H1 (cell line): Measurements from ENCODE around the gene GAS2. TPM values are rescaled to one million over a fixed set of nuclear protein-coding genes. Genes with fewer than 3 reads are reported as not detected.

ENCODE experiments used
- CTCF ChIA-PET: fragments of 300-600 bp; sonication (Branson Sonifier 250); formaldehyde crosslinking; loops from one replicate; lab custom pipeline; 2021; ENCODE audit not compliant: partially characterized antibody; lab: Charles Lee
- POLR2A ChIA-PET: fragments of 300-600 bp; sonication (Branson Sonifier 250); formaldehyde crosslinking; loops from one replicate; lab custom pipeline; 2021; ENCODE audit warnings: inconsistent platforms; ENCODE audit not compliant: partially characterized antibody; lab: Charles Lee
- DNase-seq, 2 experiments: peaks; one replicate each; pipeline versions ENCODE4 v3.0.0 to v3.0.0-alpha.2; 2010 to 2022; ENCODE audit warnings: low spot score in 2 of 2, low read depth in 1 of 2, mixed read lengths in 1 of 2
- FAIRE-seq: peaks from 2 replicates; lab custom pipeline; 2011; peaks lifted over from hg19 to GRCh38; lab: Jason Lieb, UNC
- H2AFZ ChIP-seq: 2 replicates; pipeline ENCODE4 v1.8.1; 2012; ENCODE audit warnings: low read length, inconsistent platforms
- H2AK5ac ChIP-seq: 2 replicates; pipeline ENCODE4 v1.6.1; 2013; ENCODE audit warnings: low read depth, low read length
- H2BK120ac ChIP-seq: replicated peaks from 2 replicates; pipeline ENCODE3; 2013; ENCODE audit warnings: low read depth, low read length, inconsistent platforms
- H2BK12ac ChIP-seq: 2 replicates; pipeline ENCODE4 v1.6.1; 2013; ENCODE audit warnings: low read depth, low read length
- H2BK15ac ChIP-seq: 2 replicates; pipeline ENCODE4 v1.6.1; 2013; ENCODE audit warnings: low read length
- H2BK20ac ChIP-seq: 2 replicates; pipeline ENCODE4 v1.6.1; 2013; ENCODE audit warnings: low read length
- H2BK5ac ChIP-seq: 2 replicates; pipeline ENCODE4 v1.6.1; 2013; ENCODE audit warnings: low read depth, low read length
- H3K14ac ChIP-seq: 2 replicates; pipeline ENCODE4 v1.6.1; 2013; ENCODE audit warnings: inconsistent platforms; ENCODE audit not compliant: insufficient read length
- H3K18ac ChIP-seq: 2 replicates; pipeline ENCODE4 v1.6.1; 2013; ENCODE audit warnings: low read length; ENCODE audit errors: extremely low read depth
- H3K23ac ChIP-seq: 2 replicates; pipeline ENCODE4 v1.6.1; 2013; ENCODE audit warnings: inconsistent platforms; ENCODE audit not compliant: insufficient read length
- H3K23me2 ChIP-seq: 2 replicates; pipeline ENCODE4 v1.6.1; 2013; ENCODE audit warnings: low read depth, low read length
- H3K27ac ChIP-seq: 2 replicates; pipeline ENCODE4 v1.6.1; 2011; ENCODE audit warnings: low read depth, low read length, inconsistent platforms
- H3K27me3 ChIP-seq, 4 experiments: replicated peaks in 1 of 4; 1 replicate in 1 of 4; 2 replicates in 3 of 4; pipeline versions ENCODE4 v1.6.1 to v1.8.1; 2011 to 2013; ENCODE audit warnings: low read length in 3 of 4, mild to moderate bottlenecking in 3 of 4, inconsistent platforms in 2 of 4, mixed read lengths in 2 of 4, moderate library complexity in 1 of 4; ENCODE audit not compliant: control insufficient read depth in 3 of 4, insufficient read depth in 3 of 4; ENCODE audit errors: extremely low read depth in 1 of 4
- H3K36me3 ChIP-seq, 4 experiments: 2 replicates each; pipeline versions ENCODE4 v1.6.1 to v1.8.1; 2011 to 2013; ENCODE audit warnings: mild to moderate bottlenecking in 4 of 4, low read length in 3 of 4, moderate library complexity in 2 of 4, control low read depth in 1 of 4, inconsistent platforms in 1 of 4; ENCODE audit not compliant: insufficient read depth in 4 of 4, control insufficient read depth in 2 of 4
- H3K4ac ChIP-seq: replicated peaks from 2 replicates; pipeline ENCODE3; 2013; ENCODE audit warnings: low read length, low read depth, mixed read lengths, inconsistent platforms; ENCODE audit not compliant: insufficient read length
- H3K4me1 ChIP-seq, 4 experiments: replicated peaks in 1 of 4; 1 replicate in 1 of 4; 2 replicates in 3 of 4; pipeline versions ENCODE4 v1.6.1 to v1.8.1; 2011 to 2013; ENCODE audit warnings: low read length in 3 of 4, inconsistent platforms in 2 of 4, mixed read lengths in 1 of 4; ENCODE audit not compliant: insufficient read depth in 4 of 4, control insufficient read depth in 3 of 4
- H3K4me2 ChIP-seq, 2 experiments: 2 replicates each; pipeline versions ENCODE4 v1.6.1 to v1.8.1; 2011 to 2013; ENCODE audit warnings: low read depth in 2 of 2, low read length in 2 of 2, control low read depth in 1 of 2, inconsistent platforms in 1 of 2, mild to moderate bottlenecking in 1 of 2; ENCODE audit not compliant: insufficient read depth in 1 of 2
- H3K4me3 ChIP-seq, 4 experiments: fragments of 200-600, 300-600 bp in 1 of 4; sonication (generic), shearing (Covaris generic), sonication (Bioruptor Twin) in 1 of 4; 2 replicates each; pipeline versions ENCODE4 v1.5.1 to v1.8.1; 2011 to 2016; ENCODE audit warnings: low read length in 4 of 4, low read depth in 3 of 4, control low read depth in 2 of 4, inconsistent platforms in 2 of 4, mild to moderate bottlenecking in 2 of 4, mixed read lengths in 1 of 4, moderate library complexity in 1 of 4; ENCODE audit not compliant: insufficient read depth in 2 of 4; ENCODE audit errors: extremely low read depth in 1 of 4
- H3K56ac ChIP-seq: replicated peaks from 2 replicates; pipeline ENCODE3; 2013; ENCODE audit warnings: low read depth, mild to moderate bottlenecking, mixed read lengths, low read length, inconsistent platforms; ENCODE audit not compliant: insufficient read length
- H3K79me1 ChIP-seq: 2 replicates; pipeline ENCODE4 v1.6.1; 2013; ENCODE audit warnings: low read depth, low read length, control low read depth
- H3K79me2 ChIP-seq, 2 experiments: 2 replicates each; pipeline versions ENCODE4 v1.6.1 to v1.8.1; 2012 to 2013; ENCODE audit warnings: low read length in 2 of 2, mild to moderate bottlenecking in 2 of 2, inconsistent platforms in 1 of 2; ENCODE audit not compliant: insufficient read depth in 2 of 2, control insufficient read depth in 1 of 2
- H3K9ac ChIP-seq, 4 experiments: replicated peaks in 1 of 4; 1 replicate in 1 of 4; 2 replicates in 3 of 4; pipeline versions ENCODE4 v1.6.1 to v1.8.1; 2011 to 2013; ENCODE audit warnings: low read depth in 3 of 4, low read length in 3 of 4, control low read depth in 2 of 4, mild to moderate bottlenecking in 2 of 4, moderate library complexity in 2 of 4, inconsistent platforms in 1 of 4; ENCODE audit errors: extremely low read depth in 1 of 4
- H3K9me3 ChIP-seq, 2 experiments: 2 replicates each; pipeline versions ENCODE4 v1.6.1 to v1.8.1; 2012 to 2013; ENCODE audit warnings: mild to moderate bottlenecking in 2 of 2, moderate library complexity in 2 of 2, control low read depth in 1 of 2, inconsistent platforms in 1 of 2, low read depth in 1 of 2, low read length in 1 of 2, mixed read lengths in 1 of 2; ENCODE audit not compliant: insufficient read depth in 2 of 2
- H4K20me1 ChIP-seq, 2 experiments: replicated peaks in 1 of 2; 2 replicates each; pipeline versions ENCODE3 to v1.8.1; 2011 to 2013; ENCODE audit warnings: inconsistent platforms in 2 of 2, low read length in 2 of 2, mild to moderate bottlenecking in 1 of 2; ENCODE audit not compliant: insufficient read depth in 2 of 2, control insufficient read depth in 1 of 2
- H4K5ac ChIP-seq: 2 replicates; pipeline ENCODE4 v1.6.1; 2013; ENCODE audit warnings: low read length, low read depth, mixed read lengths, inconsistent platforms; ENCODE audit not compliant: insufficient read length
- H4K8ac ChIP-seq: 2 replicates; pipeline ENCODE4 v1.8.0; 2013; ENCODE audit warnings: mild to moderate bottlenecking, moderate library complexity, low read length, inconsistent platforms; ENCODE audit not compliant: insufficient read depth; ENCODE audit errors: extremely low read depth
- H4K91ac ChIP-seq: replicated peaks from 2 replicates; pipeline ENCODE3; 2013; ENCODE audit warnings: low read length, mixed read lengths, inconsistent platforms; ENCODE audit not compliant: insufficient read length
- KDM5A ChIP-seq: fragments of 200-600 bp; IDR thresholded peaks from 2 replicates; pipeline ENCODE4 v1.7.1; 2012; ENCODE audit warnings: mild to moderate bottlenecking, low read length, inconsistent platforms, mixed read lengths
- WGBS, 2 experiments: shearing (Covaris generic) in 1 of 2; methylation state at CpG; one replicate each; pipeline versions ENCODE4 v1.1.6 to v1.1.7; 2013 to 2015; ENCODE audit warnings: low lambda C conversion rate in 2 of 2, mixed read lengths in 2 of 2, inconsistent platforms in 1 of 2, low coverage in 1 of 2, missing lambda C conversion rate in 1 of 2; ENCODE audit not compliant: insufficient replicate concordance in 2 of 2, insufficient coverage in 1 of 2, insufficient read length in 1 of 2; ENCODE audit errors: extremely low coverage in 1 of 2, missing lambda C conversion rate in 1 of 2; 5-methylcytosine and 5-hydroxymethylcytosine counted together
- long read RNA-seq, 2 experiments: library from RNA in 1 of 2; library from capped mRNA in 1 of 2; stranded (forward); transcript quantifications; one replicate each; pipeline ENCODE4 v2.0.0, GENCODE V29; 2021; ENCODE audit warnings: inconsistent platforms in 1 of 2
- polyA minus RNA-seq, 3 experiments: library from RNA; depleted of rRNA, polyadenylated mRNA; stranded (reverse); fragments of >200 nt; gene quantifications; 1 replicate in 2 of 3; 2 replicates in 1 of 3; pipeline ENCODE4 v1.2.3, GENCODE V29; 2011
- polyA plus RNA-seq, 7 experiments: library from polyadenylated mRNA; depleted of rRNA in 3 of 7; stranded (reverse) in 5 of 7; unstranded in 2 of 7; fragments of >200 nt in 5 of 7; fragments of 200-250 nt in 2 of 7; gene quantifications; 1 replicate in 5 of 7; 2 replicates in 1 of 7; 4 replicates in 1 of 7; pipeline versions ENCODE4 v1.2.1 to v1.2.3, GENCODE V29; 2011 to 2013; ENCODE audit warnings: missing spikeins in 2 of 7, mixed read lengths in 2 of 7
- total RNA-seq: library from RNA; stranded (reverse); fragmentation: NEBNext Ultra II Directional; extraction: Animal tissue kit (Norgen Biotek cat#: 25700); gene quantifications from 2 replicates; pipeline ENCODE4 v1.2.1, GENCODE V29; 2021

The GAS2 gene
- total RNA-seq (1.5 and 1.7 TPM in 2 replicates), polyA plus RNA-seq (2011; rRNA removed) (0.70 and 0.71 TPM in 2 replicates), polyA minus RNA-seq (2011; rRNA and poly(A)+ RNA removed) (3.2 and 4.0 TPM in 2 replicates)
- 1.5 TPM for polyA plus RNA-seq (2011; cell fraction: cytosol; rRNA removed)
- polyA plus RNA-seq (2011; cell fraction: nucleus; rRNA removed): 1.6 TPM
- polyA plus RNA-seq (2012, experiment 1 of 2): 1.1 to 2.2 TPM (median 1.6 TPM) in 4 replicates
- polyA plus RNA-seq (2012, experiment 2 of 2): 0.60 TPM
- 1.2 TPM for polyA plus RNA-seq (2013, experiment 1 of 2)
- 0.94 TPM for polyA plus RNA-seq (2013, experiment 2 of 2)
- not detected for polyA minus RNA-seq (2011; cell fraction: cytosol; rRNA and poly(A)+ RNA removed)
- polyA minus RNA-seq (2011; cell fraction: nucleus; rRNA and poly(A)+ RNA removed): 9.8 TPM
- long read RNA-seq, experiment 1, partial matches to known transcripts: 0 of 1 reads
- long read RNA-seq, experiment 1, other reads (novel, unspliced or antisense): 0 of 1 reads
- long read RNA-seq, experiment 2, partial matches to known transcripts: 0 of 1 reads
- long read RNA-seq, experiment 2, other reads (novel, unspliced or antisense): 0 of 1 reads

GRCh38 chr11:22666325-22666687 is at the start of gene GAS2:
GAS2 (plus strand) TSS chr11:22666611; CDS start chr11:22674870, 8,259 bp downstream.
- H4K5ac ChIP-seq: no peak within 1 kb of the TSS
- peak within 1 kb of the TSS in 1 of 4 experiments; percentile 40; a peak in 1 of 7 replicates for H3K9ac ChIP-seq
- no peak within 1 kb of the TSS for H3K23ac ChIP-seq
- H3K4me2 ChIP-seq: peak within 1 kb of the TSS; percentile 74 to 76
- WGBS, 2 experiments: 14% methylated on average over 8 of the region's 8 CpGs; no CpG with 5 or more reads in 1 of the 2 experiments
- H3K14ac ChIP-seq: peak within 1 kb of the TSS; percentile 54
- no peak within 1 kb of the TSS for H2BK20ac ChIP-seq
- H4K91ac ChIP-seq: no peak within 1 kb of the TSS
- peaks cover 5% of the 10 kb centered on the region; the same call in 1 of the 2 replicates for H3K23me2 ChIP-seq
- H3K4me1 ChIP-seq: peaks cover 2 to 10% (median 4%) of the 10 kb centered on the region in 4 experiments; a peak in 4 of 7 replicates
- H3K4me3 ChIP-seq: peak within 1 kb of the TSS; percentile 44 to 69 (median 48)
- POLR2A ChIA-PET: no interaction called here
- no peaks in the 10 kb centered on the region for H3K9me3 ChIP-seq
- CTCF ChIA-PET: interaction anchor here (0.6 to 0.8 kb wide), 3 partner anchors 14 to 166 kb away, joined by 3 read pairs; no protein-coding TSS in a partner anchor
- no peak within 1 kb of the TSS for H2BK12ac ChIP-seq
- no peaks in the 10 kb centered on the region for H3K79me1 ChIP-seq
- DNase-seq (no peak), FAIRE-seq (no peak)
- H2BK120ac ChIP-seq: no peak within 1 kb of the TSS
- no peak within 1 kb of the TSS for H2BK5ac ChIP-seq
- no peak within 1 kb of the TSS for H2BK15ac ChIP-seq
- H3K79me2 ChIP-seq: no peaks in the 10 kb centered on the region
- no peak within 1 kb of the TSS for H3K56ac ChIP-seq
- H3K27ac ChIP-seq: no peak within 1 kb of the TSS
- H3K36me3 ChIP-seq: no peaks in the 10 kb centered on the region
- H2AFZ ChIP-seq: peak within 1 kb of the TSS; percentile 96
- H3K4ac ChIP-seq: no peak within 1 kb of the TSS
- no peak within 1 kb of the TSS for H2AK5ac ChIP-seq
- no peaks in the 10 kb centered on the region for H4K20me1 ChIP-seq
- H4K8ac ChIP-seq: no peak within 1 kb of the TSS
- peaks cover 0 to 7% (median 2%) of the 10 kb centered on the region in 4 experiments; a peak in 3 of 7 replicates for H3K27me3 ChIP-seq
- no peak within 1 kb of the TSS for H3K18ac ChIP-seq
- TF ChIP-seq KDM5A: no peak
